ENCODE measurements around the gene CCRL2. TPM values are rescaled to one million over a fixed set of nuclear protein-coding genes. Genes with fewer than 3 reads are reported as not detected.
"Not testable (repeated sequence)": the region's sequence is repeated elsewhere in the genome, so short reads cannot be mapped to it uniquely, and the experiment has no call there.

CCRL2 gene
- total RNA-seq, 1 donor from 2014 or later, result 1.9 TPM

- Mint-ChIP-seq H3K9me3 (peaks cover 11% of the 10 kb centered on the region), H3K27ac (no peak overlapping the region), H3K36me3 (ENCODE audit: low read depth) (peaks cover 1% of the 10 kb centered on the region), H3K4me3 (no peak overlapping the region), H3K27me3 (no peaks in the 10 kb centered on the region), H3K4me1 (no peaks in the 10 kb centered on the region)
- ATAC-seq (ENCODE audit: low read depth) (no peak), DNase-seq (no peak)
- POLR2A ChIA-PET, result no interaction called here
- CTCF ChIA-PET, result interaction anchor here (1.4 kb wide), 1 partner anchor 489 kb away, joined by 4 read pairs; no protein-coding TSS in a partner anchor
- no peak for TF ChIP-seq CTCF (IDR thresholded peaks at IDR 0.05)
- intact Hi-C loops (cut with micrococcal nuclease), result loop anchor here (1.0 kb wide), 1 partner anchor 490 kb away; no protein-coding TSS in a partner anchor
Observed at GRCh38 chr3:46427916-46428833, 21.1 kb downstream of the CCRL2 start.

GRCh38 chr3:46429250-46429649, 22.2 kb downstream of the CCRL2 start:
- ChIA-PET CTCF (no interaction called here), POLR2A (no interaction called here)
- Mint-ChIP-seq H3K4me3 (no peak overlapping the region), H3K27me3 (no peaks in the 10 kb centered on the region), H3K27ac (no peak overlapping the region), H3K9me3 (peaks cover 14% of the 10 kb centered on the region), H3K36me3 (ENCODE audit: low read depth) (peaks cover 1% of the 10 kb centered on the region), H3K4me1 (no peaks in the 10 kb centered on the region)
- ATAC-seq (ENCODE audit: low read depth), result no peak
- no peak for TF ChIP-seq CTCF (IDR thresholded peaks at IDR 0.05)
- DNase-seq, result no peak
- intact Hi-C loops (cut with micrococcal nuclease), result no loop called here

GRCh38 chr3:46429671-46430070, 22.6 kb downstream of the CCRL2 start:
- Mint-ChIP-seq H3K4me1 (no peaks in the 10 kb centered on the region), H3K36me3 (ENCODE audit: low read depth) (peaks cover 1% of the 10 kb centered on the region), H3K27ac (no peak overlapping the region), H3K27me3 (no peaks in the 10 kb centered on the region), H3K9me3 (peaks cover 14% of the 10 kb centered on the region), H3K4me3 (no peak overlapping the region)
- no peak for ATAC-seq (ENCODE audit: low read depth)
- no peak for TF ChIP-seq CTCF (IDR thresholded peaks at IDR 0.05)
- no peak for DNase-seq
- POLR2A ChIA-PET, result no interaction called here
- CTCF ChIA-PET, result no interaction called here
- intact Hi-C loops (cut with micrococcal nuclease), result no loop called here

GRCh38 chr3:46430879-46431278, 23.8 kb downstream of the CCRL2 start:
- H3K36me3 Mint-ChIP-seq (ENCODE audit: low read depth); ATAC-seq (ENCODE audit: low read depth); H3K27ac Mint-ChIP-seq; H3K4me1 Mint-ChIP-seq; H3K27me3 Mint-ChIP-seq; POLR2A ChIA-PET; CTCF ChIA-PET; intact Hi-C loops (cut with micrococcal nuclease); DNase-seq; H3K4me3 Mint-ChIP-seq: not testable (repeated sequence)
- H3K9me3 Mint-ChIP-seq, result peaks cover 14% of the 10 kb centered on the region

GRCh38 chr3:46431905-46432304, 24.8 kb downstream of the CCRL2 start:
- H3K36me3 Mint-ChIP-seq (ENCODE audit: low read depth); ATAC-seq (ENCODE audit: low read depth); POLR2A ChIA-PET; H3K27me3 Mint-ChIP-seq; H3K4me1 Mint-ChIP-seq; H3K4me3 Mint-ChIP-seq; H3K27ac Mint-ChIP-seq; CTCF ChIA-PET; intact Hi-C loops (cut with micrococcal nuclease); DNase-seq: not testable (repeated sequence)
- peaks cover 14% of the 10 kb centered on the region for H3K9me3 Mint-ChIP-seq

- H3K36me3 Mint-ChIP-seq (ENCODE audit: low read depth); intact Hi-C loops (cut with micrococcal nuclease); POLR2A ChIA-PET; CTCF ChIA-PET; H3K4me1 Mint-ChIP-seq; H3K27me3 Mint-ChIP-seq; DNase-seq; H3K27ac Mint-ChIP-seq; ATAC-seq (ENCODE audit: low read depth); H3K4me3 Mint-ChIP-seq: not testable (repeated sequence)
- peaks cover 14% of the 10 kb centered on the region for H3K9me3 Mint-ChIP-seq
Observed at GRCh38 chr3:46433118-46433517, 26.1 kb downstream of the CCRL2 start.
